A549 (cell line): ENCODE results near the gene ATG4A.
A peak's percentile ranks its signal among the peaks of the same experiment; 100 is the strongest.

Experiments
- CEBPB ChIP-seq, 2 experiments: fragments of >200 bp in 1 of 2; sonication (Bioruptor Twin) in 1 of 2; formaldehyde crosslinking in 1 of 2; IDR thresholded peaks; 2 replicates each; pipeline ENCODE4 v1.6.1; 2012 to 2016
- CTCF ChIP-seq: fragments of >200 bp; sonication (Bioruptor Twin); formaldehyde crosslinking; IDR thresholded peaks from 3 replicates; pipeline ENCODE4 v1.5.1; 2016
- E2F6 ChIP-seq: IDR thresholded peaks from 2 replicates; pipeline ENCODE4 v1.6.1; 2012; ENCODE audit warnings: low read depth, borderline replicate concordance
- EP300 ChIP-seq, 2 experiments: fragments of >200 bp; sonication (Bioruptor Twin); formaldehyde crosslinking; IDR thresholded peaks; 2 replicates in 1 of 2; 3 replicates in 1 of 2; pipeline ENCODE4 v1.6.1; 2016 to 2017
- ESRRA ChIP-seq: fragments of 150-350 bp; IDR thresholded peaks from 2 replicates; pipeline ENCODE4 v1.6.1; 2014; ENCODE audit warnings: mild to moderate bottlenecking, low read length, borderline replicate concordance
- FOSL2 ChIP-seq, 2 experiments: fragments of 450-650 bp in 1 of 2; fragments of >200 bp in 1 of 2; sonication (Bioruptor Twin) in 1 of 2; formaldehyde crosslinking; IDR thresholded peaks; 2 replicates each; pipeline versions ENCODE4 v1.5.0 to v1.6.1; 2016 to 2020; ENCODE audit warnings: mild to moderate bottlenecking in 1 of 2, moderate library complexity in 1 of 2
- HOXB5 ChIP-seq: fragments of 250-450 bp; sonication (Bioruptor Pico); IDR thresholded peaks from 2 replicates; pipeline ENCODE4 v1.5.0; 2020; ENCODE audit warnings: mild to moderate bottlenecking, moderate library complexity
- MAFK ChIP-seq: fragments of 450-650 bp; IDR thresholded peaks from 2 replicates; pipeline ENCODE4 v1.6.1; 2014; ENCODE audit not compliant: partially characterized antibody
- MAX ChIP-seq: IDR thresholded peaks from 2 replicates; pipeline ENCODE4 v1.6.1; 2012
- POLR2A ChIP-seq: IDR thresholded peaks from 2 replicates; pipeline ENCODE4 v1.6.1; 2012; ENCODE audit warnings: mild to moderate bottlenecking, low read length
- RAD21 ChIP-seq, 2 experiments: fragments of >200 bp in 1 of 2; sonication (Bioruptor Twin) in 1 of 2; formaldehyde crosslinking in 1 of 2; IDR thresholded peaks in 1 of 2; conservative IDR thresholded peaks in 1 of 2; 2 replicates in 1 of 2; 3 replicates in 1 of 2; pipeline ENCODE4 v1.6.1; 2012 to 2018; ENCODE audit warnings: inconsistent platforms in 1 of 2
- RARB ChIP-seq: fragments of 250-450 bp; sonication (Bioruptor Pico); IDR thresholded peaks from 2 replicates; pipeline ENCODE4 v1.8.0; 2021; ENCODE audit warnings: mild to moderate bottlenecking, moderate library complexity
- RCOR1 ChIP-seq: fragments of 150-350 bp; IDR thresholded peaks from 2 replicates; pipeline ENCODE4 v1.6.1; 2014; ENCODE audit warnings: antibody characterized with exemption, low read length, low read depth
- SMC3 ChIP-seq: fragments of >200 bp; sonication (Bioruptor Twin); formaldehyde crosslinking; IDR thresholded peaks from 3 replicates; pipeline ENCODE4 v1.6.1; 2018; ENCODE audit warnings: inconsistent platforms

- no peak for TF ChIP-seq CTCF
- TF ChIP-seq RAD21 (conservative IDR thresholded peaks at IDR 0.05 in 1 of 2, IDR thresholded peaks at IDR 0.05 in 1 of 2), result no peak
- no peak for TF ChIP-seq SMC3
- TF ChIP-seq RARB, result no peak
- no peak for TF ChIP-seq CEBPB (IDR thresholded peaks at IDR 0.05)
- TF ChIP-seq HOXB5 (CRISPR knock-in tag), result no peak
- TF ChIP-seq POLR2A, result no peak
- no peak for TF ChIP-seq MAFK
- TF ChIP-seq MAX, result no peak
- no peak for TF ChIP-seq ESRRA
- TF ChIP-seq EP300 (IDR thresholded peaks at IDR 0.05), result no peak
- TF ChIP-seq RCOR1, result no peak
- TF ChIP-seq FOSL2 (IDR thresholded peaks at IDR 0.05), result no peak
- peak; percentile 39 for TF ChIP-seq FOSL2 (CRISPR knock-in tag; IDR thresholded peaks at IDR 0.05)
- TF ChIP-seq E2F6, result no peak
Measured at GRCh38 chrX:108070891-108071290, 20.7 kb upstream of the ATG4A start.
